Skeletal muscle tissue (tissue), 4 donors: ENCODE data around the gene MRGPRX4. TPM values are rescaled to one million over a fixed set of nuclear protein-coding genes. Genes with fewer than 3 reads are reported as not detected.
"Not testable (repeated sequence)": the region's sequence is repeated elsewhere in the genome, so short reads cannot be mapped to it uniquely, and the experiment has no call there.

ENCODE experiments used
- H3K27ac ChIP-seq: one replicate; pipeline ENCODE4 v1.7.0; 2013; ENCODE audit warnings: mild to moderate bottlenecking, low read depth, low read length, inconsistent platforms
- H3K27me3 ChIP-seq, 3 donors: one replicate each; pipeline ENCODE4 v1.7.0; 2013; ENCODE audit warnings: low read length in 3 of 3; ENCODE audit not compliant: control insufficient read depth in 3 of 3, insufficient read depth in 3 of 3
- H3K36me3 ChIP-seq, 3 donors: one replicate each; pipeline ENCODE4 v1.7.0; 2013; ENCODE audit warnings: low read length in 3 of 3; ENCODE audit not compliant: control insufficient read depth in 3 of 3, insufficient read depth in 3 of 3
- H3K4me1 ChIP-seq, 3 donors: one replicate each; pipeline ENCODE4 v1.7.0; 2013; ENCODE audit warnings: low read length in 3 of 3, mild to moderate bottlenecking in 3 of 3; ENCODE audit not compliant: control insufficient read depth in 3 of 3, insufficient read depth in 3 of 3
- H3K4me3 ChIP-seq, 3 donors: one replicate each; pipeline ENCODE4 v1.7.0; 2013; ENCODE audit warnings: low read length in 3 of 3
- H3K9ac ChIP-seq, 3 donors: one replicate each; pipeline ENCODE4 v1.7.0; 2013; ENCODE audit warnings: low read length in 3 of 3, mild to moderate bottlenecking in 3 of 3, moderate library complexity in 2 of 3, low read depth in 1 of 3
- H3K9me3 ChIP-seq, 3 donors: one replicate each; pipeline ENCODE4 v1.7.0; 2013; ENCODE audit warnings: low read length in 3 of 3; ENCODE audit not compliant: control insufficient read depth in 3 of 3
- total RNA-seq: library from RNA; depleted of rRNA; stranded (reverse); fragments of >200 nt; gene quantifications from one replicate; pipeline ENCODE4 v1.2.3, GENCODE V29; 2014
- donor health status: Osteomylitis.

Gene MRGPRX4
- not detected for total RNA-seq

- no peak within 1 kb of the TSS for H3K4me3 ChIP-seq
- no peaks in the 10 kb centered on the region for H3K4me1 ChIP-seq
- H3K27ac ChIP-seq = no peak within 1 kb of the TSS
- H3K9me3 ChIP-seq = no peaks in the 10 kb centered on the region
- no peaks in the 10 kb centered on the region for H3K36me3 ChIP-seq
- no peak within 1 kb of the TSS for H3K9ac ChIP-seq
- H3K27me3 ChIP-seq = peaks cover 0 to 11% (median 0%) of the 10 kb centered on the region in 3 donors
Measured at GRCh38 chr11:18172666-18173065, at the start of gene MRGPRX4. TSS of gene MRGPRX4 (plus strand) at chr11:18172837. CDS start at chr11:18173257, 420 bp downstream.

- not testable (repeated sequence) for H3K9ac ChIP-seq, H3K36me3 ChIP-seq, H3K27me3 ChIP-seq, H3K4me1 ChIP-seq, H3K4me3 ChIP-seq, H3K27ac ChIP-seq, H3K9me3 ChIP-seq
Measured at GRCh38 chr11:18131115-18131514, 41.5 kb upstream of the MRGPRX4 start.

- Histone ChIP-seq H3K27ac (no peak within 1 kb of the TSS), H3K9ac (no peak within 1 kb of the TSS), H3K36me3 (no peaks in the 10 kb centered on the region), H3K27me3 (peaks cover 0 to 3% (median 0%) of the 10 kb centered on the region in 3 donors), H3K9me3 (no peaks in the 10 kb centered on the region), H3K4me1 (no peaks in the 10 kb centered on the region), H3K4me3 (no peak within 1 kb of the TSS)
Measured at GRCh38 chr11:18132341-18132740, 40.3 kb upstream of the MRGPRX4 start, which contains the start of gene MRGPRX3. TSS of gene MRGPRX3 (plus strand) at chr11:18132571. CDS start at chr11:18137203, 4,632 bp downstream.

GRCh38 chr11:18135308-18135707 is 37.3 kb upstream of the MRGPRX4 start:
- Histone ChIP-seq H3K27me3 (peaks cover 0 to 3% (median 0%) of the 10 kb centered on the region in 3 donors), H3K4me3 (no peak overlapping the region), H3K9me3 (no peaks in the 10 kb centered on the region), H3K27ac (no peak overlapping the region), H3K36me3 (no peaks in the 10 kb centered on the region), H3K9ac (no peak overlapping the region), H3K4me1 (no peaks in the 10 kb centered on the region)

- H3K36me3 ChIP-seq = no peaks in the 10 kb centered on the region
- H3K4me3 ChIP-seq = no peak overlapping the region
- no peaks in the 10 kb centered on the region for H3K4me1 ChIP-seq
- peaks cover 0 to 3% (median 0%) of the 10 kb centered on the region in 3 donors for H3K27me3 ChIP-seq
- H3K27ac ChIP-seq = no peak overlapping the region
- H3K9ac ChIP-seq = no peak overlapping the region
- H3K9me3 ChIP-seq = no peaks in the 10 kb centered on the region
Measured at GRCh38 chr11:18137186-18137800, 35.3 kb upstream of the MRGPRX4 start.

GRCh38 chr11:18140145-18140544 is 32.5 kb upstream of the MRGPRX4 start:
- no peaks in the 10 kb centered on the region for H3K4me1 ChIP-seq
- H3K4me3 ChIP-seq = no peak overlapping the region
- H3K9ac ChIP-seq = no peak overlapping the region
- no peaks in the 10 kb centered on the region for H3K9me3 ChIP-seq
- no peak overlapping the region for H3K27ac ChIP-seq
- no peaks in the 10 kb centered on the region for H3K36me3 ChIP-seq
- peaks cover 0 to 2% (median 0%) of the 10 kb centered on the region in 3 donors for H3K27me3 ChIP-seq

- no peak overlapping the region for H3K4me3 ChIP-seq
- no peak overlapping the region for H3K9ac ChIP-seq
- peaks cover 0 to 3% (median 2%) of the 10 kb centered on the region in 3 donors for H3K27me3 ChIP-seq
Measured at GRCh38 chr11:18144243-18144642, 28.4 kb upstream of the MRGPRX4 start.

GRCh38 chr11:18145025-18145424 is 27.6 kb upstream of the MRGPRX4 start:
- H3K9ac ChIP-seq = no peak overlapping the region
- H3K27ac ChIP-seq = no peak overlapping the region
- H3K27me3 ChIP-seq = peaks cover 0 to 3% (median 2%) of the 10 kb centered on the region in 3 donors
- no peaks in the 10 kb centered on the region for H3K9me3 ChIP-seq
- H3K4me1 ChIP-seq = no peaks in the 10 kb centered on the region
- H3K36me3 ChIP-seq = no peaks in the 10 kb centered on the region
- no peak overlapping the region for H3K4me3 ChIP-seq

More at GRCh38 chr11:18144243-18144642, 28.4 kb upstream of the MRGPRX4 start:
- Histone ChIP-seq H3K36me3 (no peaks in the 10 kb centered on the region), H3K27ac (no peak overlapping the region), H3K9me3 (no peaks in the 10 kb centered on the region), H3K4me1 (no peaks in the 10 kb centered on the region)

- no peaks in the 10 kb centered on the region for H3K9me3 ChIP-seq
- no peaks in the 10 kb centered on the region for H3K36me3 ChIP-seq
- no peaks in the 10 kb centered on the region for H3K4me1 ChIP-seq
- no peak overlapping the region for H3K27ac ChIP-seq
- peaks cover 0 to 3% (median 2%) of the 10 kb centered on the region in 3 donors for H3K27me3 ChIP-seq
- no peak overlapping the region for H3K9ac ChIP-seq
- H3K4me3 ChIP-seq = no peak overlapping the region
Measured at GRCh38 chr11:18145837-18146236, 26.8 kb upstream of the MRGPRX4 start.

GRCh38 chr11:18151581-18151980 is 21.1 kb upstream of the MRGPRX4 start:
- no peaks in the 10 kb centered on the region for H3K36me3 ChIP-seq
- no peaks in the 10 kb centered on the region for H3K9me3 ChIP-seq
- H3K27ac ChIP-seq = no peak overlapping the region
- no peak overlapping the region for H3K9ac ChIP-seq
- no peaks in the 10 kb centered on the region for H3K4me1 ChIP-seq
- H3K27me3 ChIP-seq = no peaks in the 10 kb centered on the region
- H3K4me3 ChIP-seq = no peak overlapping the region
